GM04503 (cell line): ENCODE data around the gene DCAF6.
"Not testable (repeated sequence)": the region's sequence is repeated elsewhere in the genome, so short reads cannot be mapped to it uniquely, and the experiment has no call there.

Experiments
- DNase-seq: peaks from one replicate; pipeline ENCODE4 v3.0.0-alpha.2; 2012; ENCODE audit warnings: low read depth

DCAF6 gene

GRCh38 chr1:167924543-167925231, 11.8 kb upstream of the DCAF6 start:
- DNase-seq = no peak

GRCh38 chr1:167926486-167926997, 9.9 kb upstream of the DCAF6 start:
- DNase-seq = no peak

DNA sequence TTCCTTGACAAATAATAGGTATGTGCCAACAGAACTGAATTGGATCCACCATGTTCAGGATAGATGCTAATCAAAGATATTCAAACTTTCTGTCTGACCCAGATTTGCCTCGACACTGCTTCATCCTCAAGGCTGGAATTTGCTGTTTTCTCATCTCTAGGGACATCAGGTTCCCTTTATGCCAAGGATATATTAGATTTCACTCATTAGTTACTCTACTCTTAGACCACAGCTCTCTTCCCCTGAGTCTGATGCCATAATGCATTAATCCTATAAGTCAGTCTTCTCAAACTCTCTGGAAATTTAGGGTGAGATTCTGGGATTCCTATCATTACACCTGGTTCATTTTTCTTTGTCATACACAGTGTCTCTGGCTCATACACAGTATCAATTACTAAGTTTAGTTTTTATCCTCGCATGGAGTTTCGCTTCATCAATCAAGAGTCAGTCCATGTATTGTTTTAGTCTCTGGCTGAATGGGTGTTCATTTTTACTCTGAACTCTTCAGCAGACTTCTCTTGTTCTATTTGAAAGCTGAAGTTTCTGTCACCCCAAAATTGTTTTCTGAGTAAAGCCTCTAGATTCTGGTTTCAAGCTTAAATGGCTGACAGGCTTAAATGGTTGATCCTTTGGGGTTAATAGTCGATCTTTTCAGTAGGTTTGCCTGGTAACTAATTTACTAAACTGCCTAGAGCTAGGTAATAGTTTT, 9.3 kb upstream of the DCAF6 start:
- no peak for DNase-seq

DNA sequence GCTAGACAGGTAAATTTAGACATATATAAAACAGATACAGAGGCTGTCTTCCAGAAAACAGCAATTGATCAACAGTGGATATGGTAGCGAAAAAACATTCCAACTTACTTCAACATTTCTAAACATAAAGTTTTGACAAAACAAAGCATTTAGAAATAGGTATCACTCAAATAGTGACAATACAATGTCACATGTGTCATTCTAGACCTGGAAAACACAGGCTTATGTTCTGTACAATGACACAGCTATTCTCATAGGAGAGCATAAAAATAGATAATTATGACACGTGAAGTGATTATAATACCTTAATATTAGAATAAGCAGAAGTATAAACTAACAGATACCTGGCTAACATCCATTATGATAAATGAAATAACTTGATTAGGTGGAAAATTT, 8.0 kb upstream of the DCAF6 start:
- no peak for DNase-seq

- not testable (repeated sequence) for DNase-seq
Measured at GRCh38 chr1:167928919-167929318, 7.6 kb upstream of the DCAF6 start.

DNA sequence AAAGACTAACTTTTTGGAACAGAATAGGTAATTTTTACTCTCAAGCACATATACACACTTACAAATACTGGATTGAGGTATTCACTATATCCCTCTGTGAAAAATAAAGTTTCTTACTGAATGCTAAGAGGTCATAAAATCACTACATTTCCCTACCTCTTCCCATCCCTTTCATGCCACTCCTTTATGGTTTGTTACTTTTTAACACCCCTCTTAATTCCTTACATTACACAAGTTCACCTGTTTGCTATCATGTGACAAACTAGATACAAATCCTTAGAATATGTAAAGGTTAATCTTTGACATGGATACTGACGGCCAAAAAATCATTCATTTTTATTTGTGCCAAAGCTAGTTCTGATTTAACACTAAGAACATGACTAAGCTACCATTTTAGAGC, 6.8 kb upstream of the DCAF6 start:
- no peak for DNase-seq

DNA sequence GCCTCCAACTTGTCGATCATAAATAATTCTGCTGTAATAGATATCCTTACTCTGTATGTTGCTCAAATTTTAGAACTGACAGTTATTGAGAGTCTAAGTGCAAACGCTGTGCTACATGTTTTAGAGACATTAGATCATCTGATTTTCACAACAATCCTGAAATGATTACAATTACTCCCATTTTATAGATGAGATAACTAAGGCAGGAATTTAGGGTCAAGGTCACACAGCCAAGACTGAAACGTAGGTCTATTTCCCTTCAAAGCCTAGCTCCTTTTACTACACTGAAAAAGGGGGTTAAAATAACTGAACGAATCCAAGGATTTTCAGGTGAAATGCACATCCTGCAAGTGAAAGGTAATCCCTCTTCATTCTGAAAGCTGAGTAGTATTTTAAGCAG, 2.7 kb upstream of the DCAF6 start:
- DNase-seq = no peak

- DNase-seq = no peak
Measured at GRCh38 chr1:167934426-167935215, 1.9 kb upstream of the DCAF6 start.

GRCh38 chr1:167935216-167936067, 1.0 kb upstream of the DCAF6 start:
- peak; percentile 14 for DNase-seq

DNA sequence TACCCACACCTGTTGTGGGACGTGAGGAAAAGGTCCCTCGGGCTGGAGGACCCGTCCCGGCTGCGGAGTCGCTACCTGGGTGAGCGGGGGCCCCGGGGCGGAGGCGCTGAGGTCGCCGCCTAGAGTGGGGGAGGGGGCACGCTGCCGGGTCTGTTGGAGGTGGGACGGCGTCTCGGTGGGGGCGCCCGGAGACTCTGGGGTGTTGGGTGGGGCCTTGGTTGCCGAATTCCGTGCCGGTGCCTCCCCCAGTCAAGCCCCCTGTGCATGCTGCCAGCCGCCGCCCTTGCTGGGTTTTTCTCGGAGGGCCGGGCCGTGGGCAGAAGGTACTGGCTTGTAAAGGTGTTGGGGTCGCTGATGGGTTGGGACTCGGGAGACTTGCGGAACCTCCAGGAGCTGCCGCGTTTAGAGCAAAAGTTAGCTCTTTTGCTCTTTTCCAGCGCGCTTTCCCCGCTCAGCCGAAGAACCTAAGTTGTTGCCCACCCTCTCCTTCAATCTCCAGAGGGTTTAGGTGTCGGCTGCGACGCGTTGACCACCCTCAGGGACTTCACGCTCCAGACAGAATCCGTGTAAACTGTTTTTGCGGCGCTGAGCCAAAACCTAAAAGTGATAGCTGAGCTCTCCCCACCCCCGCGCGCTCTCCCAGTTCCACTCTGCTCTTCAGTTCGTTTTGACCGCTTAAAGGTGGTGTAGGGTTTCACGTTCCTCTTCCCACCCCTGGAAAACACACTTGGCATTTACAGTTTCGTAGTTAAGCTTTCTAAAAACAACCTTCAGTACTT, 636 bp downstream of the DCAF6 start, which contains the start of gene MPC2:
Gene MPC2, minus strand, starts transcription at position 143 of the 779 bp plus-strand sequence. CDS start 1,231 bp downstream, outside the sequence.
- peak; percentile 40 for DNase-seq

GRCh38 chr1:167937709-167938010, 1.2 kb downstream of the DCAF6 start:
- DNase-seq = no peak

- DNase-seq = no peak
Measured at GRCh38 chr1:167938080-167938636, 1.7 kb downstream of the DCAF6 start.

GRCh38 chr1:167940264-167940663, 3.8 kb downstream of the DCAF6 start:
- DNase-seq = no peak

DNA sequence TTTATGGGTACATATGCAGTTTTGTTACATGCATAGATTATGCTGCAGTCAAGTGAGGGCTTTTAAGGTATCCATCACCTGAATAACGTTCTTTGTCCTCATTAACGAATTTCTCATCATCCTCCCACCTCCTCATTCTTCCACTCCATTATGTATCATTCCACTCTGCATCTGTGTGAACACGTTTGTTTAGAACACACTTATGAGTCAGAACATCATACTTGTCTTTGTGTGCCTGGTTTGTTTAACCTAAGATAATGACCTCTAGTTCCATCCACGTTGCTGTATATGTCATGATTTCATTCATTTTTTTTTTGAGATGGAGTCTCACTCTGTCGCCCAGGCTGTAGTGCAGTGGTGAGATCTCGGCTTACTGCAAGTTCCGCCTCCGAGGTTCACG, 7.1 kb downstream of the DCAF6 start:
- DNase-seq = no peak

DNA sequence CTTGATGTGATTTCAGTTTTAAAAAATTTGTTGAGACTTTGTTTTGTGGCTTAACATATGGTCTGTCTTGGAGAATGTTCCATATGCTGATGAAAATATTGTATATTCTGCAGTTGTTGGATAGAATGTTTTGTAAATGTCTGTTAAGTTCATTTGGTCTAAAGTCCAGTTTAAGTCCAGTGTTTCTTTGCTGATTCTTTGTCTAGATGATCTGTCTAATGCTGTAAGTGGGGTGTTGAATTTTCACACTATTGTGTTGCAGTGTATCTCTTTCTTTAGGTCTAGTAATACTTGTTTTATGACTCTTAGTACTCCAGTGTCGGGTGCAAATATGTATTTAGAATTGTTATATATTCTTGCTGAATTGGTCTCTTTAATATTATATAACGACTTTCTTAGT, 11.2 kb downstream of the DCAF6 start:
- DNase-seq = no peak

- DNase-seq = no peak
Measured at GRCh38 chr1:167949785-167950184, 13.3 kb downstream of the DCAF6 start.

DNA sequence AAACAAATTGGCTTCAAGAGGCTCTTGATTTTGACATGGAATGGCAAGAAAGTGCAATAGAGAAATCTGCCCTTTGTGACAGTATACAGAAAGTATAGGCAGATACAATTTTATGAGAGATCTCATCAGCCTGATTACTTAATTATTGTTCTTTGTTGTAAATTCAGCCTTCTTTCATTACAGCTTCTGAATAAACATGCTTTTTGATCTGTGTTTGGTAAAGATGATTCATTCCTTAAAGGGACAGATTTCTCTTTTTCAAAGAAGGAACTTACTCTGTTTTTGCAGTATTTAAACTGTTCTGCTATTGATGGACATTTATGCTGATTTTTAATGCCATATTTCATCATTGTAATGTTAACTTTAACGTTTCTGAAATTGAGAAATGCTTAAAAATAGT, 14.1 kb downstream of the DCAF6 start:
- DNase-seq = no peak

- DNase-seq = no peak
Measured at GRCh38 chr1:167955915-167956314, 19.4 kb downstream of the DCAF6 start.

- DNase-seq = no peak
Measured at GRCh38 chr1:167957710-167958109, 21.2 kb downstream of the DCAF6 start.

DNA sequence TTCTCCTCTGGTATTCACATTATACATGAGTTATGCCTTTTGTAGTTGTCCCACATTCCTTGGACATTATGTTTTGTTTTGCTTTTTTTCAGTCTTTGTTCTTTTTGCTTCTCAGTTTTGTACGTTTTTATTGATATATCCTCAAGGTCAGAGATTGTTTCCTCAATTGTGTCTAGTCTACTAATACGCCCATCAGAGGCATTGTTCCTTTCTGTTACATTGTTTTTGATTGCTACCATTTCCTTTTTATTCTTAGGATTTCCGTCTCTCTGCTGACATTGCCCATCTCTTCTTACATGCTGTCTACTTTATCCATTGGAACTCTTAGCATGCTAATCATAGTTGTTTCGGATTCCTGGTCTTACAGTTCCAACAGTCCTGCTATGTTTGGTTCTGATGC, 28.2 kb downstream of the DCAF6 start:
- no peak for DNase-seq

DNA sequence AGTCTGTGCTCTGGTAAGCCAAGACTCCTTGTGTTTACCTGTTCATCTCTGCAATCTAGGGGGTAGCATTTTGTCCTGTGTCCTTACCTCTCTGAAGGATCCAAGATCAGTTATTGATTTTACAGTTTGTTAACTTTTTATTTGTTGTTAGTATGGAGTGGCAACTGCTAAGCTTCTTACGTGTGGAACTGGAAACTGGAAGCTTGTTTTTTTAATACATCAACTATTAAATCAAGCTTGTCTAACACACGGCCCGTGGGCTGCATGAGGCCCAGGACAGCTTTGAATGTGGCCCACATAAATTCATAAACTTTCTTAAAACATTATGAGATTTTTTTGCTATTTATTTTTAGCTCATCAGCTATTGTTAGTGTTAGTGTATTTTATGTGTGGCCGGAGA, 29.6 kb downstream of the DCAF6 start:
- DNase-seq = no peak
